Measurements from ENCODE around the gene TJP2. TPM values are rescaled to one million over a fixed set of nuclear protein-coding genes. Genes with fewer than 3 reads are reported as not detected.

The TJP2 gene
- total RNA-seq, 4 donors from 2014 or later = 39.3 to 147 (median 104) TPM

- peak overlapping the region in 1 of 4 donors; percentile 23 for H3K27ac ChIP-seq
- TF ChIP-seq POLR2AphosphoS5 (IDR thresholded peaks at IDR 0.05) (no peak), CTCF (IDR thresholded peaks at IDR 0.05) (no peak), POLR2A (IDR thresholded peaks at IDR 0.05) (no peak), EP300 (IDR thresholded peaks at IDR 0.05) (no peak)
- WGBS, 2 donors (ENCODE audit: low coverage in 1 of 2) = 17 to 54% methylated on average over 2 to 3 of the region's 3 CpGs
- H3K4me3 ChIP-seq = no peak overlapping the region
- ATAC-seq = no peak
- peaks cover 0 to 88% (median 9%) of the 10 kb centered on the region in 3 donors for H3K4me1 ChIP-seq
- no peaks in the 10 kb centered on the region for H3K9me3 ChIP-seq
- H3K27me3 ChIP-seq = no peaks in the 10 kb centered on the region
- no peaks in the 10 kb centered on the region for H3K36me3 ChIP-seq
Measured at GRCh38 chr9:69178583-69179011, 4.5 kb downstream of the TJP2 start.

- Histone ChIP-seq H3K36me3 (no peaks in the 10 kb centered on the region), H3K27me3 (no peaks in the 10 kb centered on the region), H3K27ac (peak overlapping the region in 1 of 4 donors; percentile 23), H3K4me3 (no peak overlapping the region), H3K9me3 (no peaks in the 10 kb centered on the region), H3K4me1 (peaks cover 0 to 88% (median 8%) of the 10 kb centered on the region in 3 donors)
- TF ChIP-seq POLR2A (IDR thresholded peaks at IDR 0.05) = no peak
- no peak for TF ChIP-seq EP300 (IDR thresholded peaks at IDR 0.05)
- TF ChIP-seq POLR2AphosphoS5 (IDR thresholded peaks at IDR 0.05) = no peak
- no peak for TF ChIP-seq CTCF (IDR thresholded peaks at IDR 0.05)
- ATAC-seq = no peak
- WGBS, 2 donors (ENCODE audit: low coverage in 1 of 2) = 52 to 71% methylated on average over 2 of the region's 2 CpGs
Measured at GRCh38 chr9:69179037-69179436, 5.0 kb downstream of the TJP2 start.

- 73 to 100% methylated on average over 1 to 3 of the region's 3 CpGs for WGBS, 2 donors (ENCODE audit: low coverage in 1 of 2)
- no peaks in the 10 kb centered on the region for H3K9me3 ChIP-seq
- no peaks in the 10 kb centered on the region for H3K27me3 ChIP-seq
- peaks cover 0 to 88% (median 8%) of the 10 kb centered on the region in 3 donors for H3K4me1 ChIP-seq
- ATAC-seq = no peak
- no peak overlapping the region for H3K4me3 ChIP-seq
- no peaks in the 10 kb centered on the region for H3K36me3 ChIP-seq
- TF ChIP-seq POLR2AphosphoS5 (IDR thresholded peaks at IDR 0.05) (no peak), CTCF (IDR thresholded peaks at IDR 0.05) (no peak), EP300 (IDR thresholded peaks at IDR 0.05) (no peak), POLR2A (IDR thresholded peaks at IDR 0.05) (no peak)
- H3K27ac ChIP-seq = peak overlapping the region; percentile 37 to 80 (median 74)
Measured at GRCh38 chr9:69180200-69180599, 6.1 kb downstream of the TJP2 start.

GRCh38 chr9:69180670-69181069 lies 6.6 kb downstream of the TJP2 start:
- H3K4me3 ChIP-seq = no peak overlapping the region
- peaks cover 0 to 87% (median 8%) of the 10 kb centered on the region in 3 donors for H3K4me1 ChIP-seq
- H3K36me3 ChIP-seq = no peaks in the 10 kb centered on the region
- no peaks in the 10 kb centered on the region for H3K27me3 ChIP-seq
- peak overlapping the region; percentile 37 to 80 (median 74) for H3K27ac ChIP-seq
- TF ChIP-seq CTCF (IDR thresholded peaks at IDR 0.05) = no peak
- peak; percentile 58 for TF ChIP-seq POLR2AphosphoS5 (IDR thresholded peaks at IDR 0.05)
- peak; percentile 71 for ATAC-seq
- H3K9me3 ChIP-seq = no peaks in the 10 kb centered on the region
- 3 to 5% methylated on average over 2 of the region's 2 CpGs for WGBS, 2 donors (ENCODE audit: low coverage in 1 of 2)

GRCh38 chr9:69181908-69182353 lies 7.9 kb downstream of the TJP2 start:
- Histone ChIP-seq H3K4me1 (peaks cover 9 to 87% (median 18%) of the 10 kb centered on the region in 3 donors), H3K9me3 (no peaks in the 10 kb centered on the region), H3K4me3 (no peak overlapping the region), H3K27ac (peak overlapping the region; percentile 71 to 80 (median 74)), H3K27me3 (no peaks in the 10 kb centered on the region), H3K36me3 (no peaks in the 10 kb centered on the region)
- 17 to 37% methylated on average over 1 to 4 of the region's 4 CpGs for WGBS, 2 donors (ENCODE audit: low coverage in 1 of 2)
- TF ChIP-seq EP300 (IDR thresholded peaks at IDR 0.05) = no peak
- no peak for TF ChIP-seq CTCF (IDR thresholded peaks at IDR 0.05)
- peak; percentile 94 for TF ChIP-seq POLR2AphosphoS5 (IDR thresholded peaks at IDR 0.05)
- peak; percentile 68 for ATAC-seq
